ENCODE data around the gene SLC25A39. TPM values are rescaled to one million over a fixed set of nuclear protein-coding genes. Genes with fewer than 3 reads are reported as not detected.

SLC25A39 gene
- total RNA-seq, 5 donors from 2014 or later (not counting 1 experiment from before 2014, with no cell fraction given): 78.6 to 108 (median 104) TPM

DNA sequence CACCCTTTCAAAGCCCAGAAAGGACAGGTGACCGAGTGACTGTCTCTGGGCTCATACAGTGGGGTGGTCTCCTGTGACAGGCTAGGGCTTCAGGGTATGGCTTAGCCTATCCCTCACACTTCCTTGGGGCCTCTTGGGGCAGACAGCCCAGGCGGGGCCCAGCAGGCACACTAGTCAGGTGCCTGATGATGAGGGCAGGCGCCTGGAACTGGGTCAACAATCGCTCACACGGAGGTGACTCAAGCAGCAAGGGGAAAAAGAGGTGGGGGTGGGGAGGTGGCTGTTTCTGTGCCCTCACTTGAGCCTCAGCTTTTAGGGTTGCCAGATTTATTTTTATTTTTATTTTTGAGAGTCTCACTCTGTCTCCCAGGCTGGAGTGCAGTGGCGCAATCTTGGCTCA, 14.1 kb upstream of the SLC25A39 start:
- no peaks in the 10 kb centered on the region for H3K4me1 ChIP-seq (ENCODE audit: control insufficient read depth in 1 of 2, extremely low read depth in 1 of 2, insufficient read depth in 2 of 2, low read length in 2 of 2)
- no peaks in the 10 kb centered on the region for H3K9me3 Mint-ChIP-seq
- H3K36me3 ChIP-seq (ENCODE audit: control insufficient read depth in 2 of 2, extremely low read depth in 1 of 2, insufficient read depth in 1 of 2, low read length in 1 of 2): no peaks in the 10 kb centered on the region
- no peaks in the 10 kb centered on the region for H3K9me3 ChIP-seq
- no peak overlapping the region for H3K4me3 Mint-ChIP-seq
- no peak overlapping the region for H3K4me3 ChIP-seq (ENCODE audit: control insufficient read depth in 1 of 2, extremely low read depth in 1 of 2, low read length in 1 of 2)
- no peak for DNase-seq
- H3K4me1 Mint-ChIP-seq: no peaks in the 10 kb centered on the region
- POLR2A ChIA-PET: no interaction called here
- H3K27ac Mint-ChIP-seq: no peak overlapping the region
- no peaks in the 10 kb centered on the region for H3K36me3 Mint-ChIP-seq
- 58% methylated on average over 4 of the region's 6 CpGs for WGBS (ENCODE audit: insufficient coverage)
- peaks cover 7 to 10% of the 10 kb centered on the region in 2 donors for H3K27me3 Mint-ChIP-seq
- H3K27me3 ChIP-seq (replicated peaks in 1 of 2; ENCODE audit: control insufficient read depth in 2 of 2, extremely low read depth in 1 of 2, insufficient read depth in 2 of 2, low read length in 1 of 2): peaks cover 0 to 17% of the 10 kb centered on the region in 2 experiments
- CTCF ChIA-PET: no interaction called here
- no peak for ATAC-seq (replicated peaks in 1 of 4)
- H3K27ac ChIP-seq (ENCODE audit: low read length): no peak overlapping the region

DNA sequence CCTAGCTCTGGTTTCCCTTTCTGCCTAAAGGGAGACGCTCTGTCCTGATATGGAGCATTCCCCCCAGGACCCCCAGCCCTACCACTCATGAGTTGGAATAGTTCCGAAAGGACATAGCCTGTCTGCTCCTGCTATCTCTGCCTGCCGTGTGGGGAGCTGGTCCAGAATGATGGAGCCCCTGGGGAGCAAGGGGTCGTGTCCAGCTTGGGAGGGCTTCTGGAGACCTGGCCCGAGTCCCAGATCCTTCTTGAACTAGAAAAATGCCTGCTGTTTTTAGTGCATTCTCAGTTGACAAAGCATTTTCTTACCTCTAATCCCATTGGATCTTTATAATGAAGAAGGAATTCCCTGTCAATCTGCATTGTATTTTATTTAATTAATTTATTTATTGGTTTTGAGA, 11.3 kb upstream of the SLC25A39 start:
- Histone ChIP-seq H3K36me3 (ENCODE audit: control insufficient read depth in 2 of 2, extremely low read depth in 1 of 2, insufficient read depth in 1 of 2, low read length in 1 of 2) (no peaks in the 10 kb centered on the region), H3K27ac (ENCODE audit: low read length) (no peak overlapping the region), H3K4me3 (ENCODE audit: control insufficient read depth in 1 of 2, extremely low read depth in 1 of 2, low read length in 1 of 2) (no peak overlapping the region), H3K27me3 (replicated peaks in 1 of 2; ENCODE audit: control insufficient read depth in 2 of 2, extremely low read depth in 1 of 2, insufficient read depth in 2 of 2, low read length in 1 of 2) (peaks cover 0 to 16% of the 10 kb centered on the region in 2 experiments), H3K4me1 (ENCODE audit: control insufficient read depth in 1 of 2, extremely low read depth in 1 of 2, insufficient read depth in 2 of 2, low read length in 2 of 2) (peaks cover 0 to 5% of the 10 kb centered on the region in 2 experiments), H3K9me3 (no peaks in the 10 kb centered on the region)
- WGBS (ENCODE audit: insufficient coverage): 65% methylated on average over 2 of the region's 5 CpGs
- CTCF ChIA-PET: interaction anchor here in 1 of 2 donors (0.6 kb wide), 1 partner anchor 24 kb away, joined by 4 read pairs; no protein-coding TSS in a partner anchor
- Mint-ChIP-seq H3K27me3 (peaks cover 4% of the 10 kb centered on the region in 2 donors), H3K9me3 (no peaks in the 10 kb centered on the region), H3K4me1 (peaks cover 5 to 8% (median 6%) of the 10 kb centered on the region in 3 donors), H3K4me3 (no peak overlapping the region), H3K27ac (no peak overlapping the region), H3K36me3 (no peaks in the 10 kb centered on the region)
- POLR2A ChIA-PET: no interaction called here
- ATAC-seq (replicated peaks in 1 of 4) (no peak), DNase-seq (no peak)

- no peaks in the 10 kb centered on the region for H3K36me3 ChIP-seq (ENCODE audit: control insufficient read depth in 2 of 2, extremely low read depth in 1 of 2, insufficient read depth in 1 of 2, low read length in 1 of 2)
- DNase-seq (no peak), ATAC-seq (replicated peaks in 1 of 4) (no peak)
- peaks cover 0 to 8% of the 10 kb centered on the region in 2 experiments for H3K4me1 ChIP-seq (ENCODE audit: control insufficient read depth in 1 of 2, extremely low read depth in 1 of 2, insufficient read depth in 2 of 2, low read length in 2 of 2)
- no peak overlapping the region for H3K27ac ChIP-seq (ENCODE audit: low read length)
- ChIA-PET POLR2A (no interaction called here), CTCF (interaction anchor here in 1 of 2 donors (0.6 kb wide), 1 partner anchor 24 kb away, joined by 4 read pairs; no protein-coding TSS in a partner anchor)
- peaks cover 5 to 8% (median 6%) of the 10 kb centered on the region in 3 donors for H3K4me1 Mint-ChIP-seq
- no peak overlapping the region for H3K4me3 ChIP-seq (ENCODE audit: control insufficient read depth in 1 of 2, extremely low read depth in 1 of 2, low read length in 1 of 2)
- no peak overlapping the region for H3K27ac Mint-ChIP-seq
- no peaks in the 10 kb centered on the region for H3K9me3 ChIP-seq
- H3K4me3 Mint-ChIP-seq: no peak overlapping the region
- H3K9me3 Mint-ChIP-seq: no peaks in the 10 kb centered on the region
- peaks cover 0 to 3% of the 10 kb centered on the region in 2 donors for H3K27me3 Mint-ChIP-seq
- peaks cover 0 to 16% of the 10 kb centered on the region in 2 experiments for H3K27me3 ChIP-seq (replicated peaks in 1 of 2; ENCODE audit: control insufficient read depth in 2 of 2, extremely low read depth in 1 of 2, insufficient read depth in 2 of 2, low read length in 1 of 2)
- no peaks in the 10 kb centered on the region for H3K36me3 Mint-ChIP-seq
- WGBS (ENCODE audit: insufficient coverage): no CpG with 5 or more reads among the region's 3 CpGs
Observed at GRCh38 chr17:44335564-44335963, 10.9 kb upstream of the SLC25A39 start.

DNA sequence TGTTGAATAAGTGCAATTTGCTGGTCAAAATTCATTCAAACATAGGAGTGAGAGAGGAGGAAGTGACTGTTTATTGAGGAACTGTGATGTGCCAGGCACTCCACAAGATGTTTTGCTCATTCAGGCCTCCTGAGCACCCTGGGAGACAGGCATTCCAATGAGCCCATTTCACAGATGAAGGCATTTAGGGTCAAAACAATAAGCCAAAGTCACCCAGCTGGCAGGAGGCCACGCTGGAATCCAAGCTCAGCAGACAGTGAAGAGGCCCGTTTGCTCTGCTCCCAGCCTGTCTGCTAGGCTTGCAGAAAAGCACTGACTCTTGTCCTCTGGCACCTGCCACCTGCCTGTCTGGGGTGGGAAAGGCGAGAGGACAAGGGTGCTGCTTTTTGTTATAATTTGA, 10.1 kb upstream of the SLC25A39 start:
- ATAC-seq (replicated peaks in 1 of 4) (no peak), DNase-seq (no peak)
- Histone ChIP-seq H3K27ac (ENCODE audit: low read length) (no peak overlapping the region), H3K27me3 (replicated peaks in 1 of 2; ENCODE audit: control insufficient read depth in 2 of 2, extremely low read depth in 1 of 2, insufficient read depth in 2 of 2, low read length in 1 of 2) (peaks cover 0 to 16% of the 10 kb centered on the region in 2 experiments), H3K36me3 (ENCODE audit: control insufficient read depth in 2 of 2, extremely low read depth in 1 of 2, insufficient read depth in 1 of 2, low read length in 1 of 2) (no peaks in the 10 kb centered on the region), H3K4me1 (ENCODE audit: control insufficient read depth in 1 of 2, extremely low read depth in 1 of 2, insufficient read depth in 2 of 2, low read length in 2 of 2) (peaks cover 0 to 8% of the 10 kb centered on the region in 2 experiments), H3K4me3 (ENCODE audit: control insufficient read depth in 1 of 2, extremely low read depth in 1 of 2, low read length in 1 of 2) (no peak overlapping the region), H3K9me3 (no peaks in the 10 kb centered on the region)
- Mint-ChIP-seq H3K27me3 (peaks cover 0 to 1% of the 10 kb centered on the region in 2 donors), H3K4me3 (no peak overlapping the region), H3K27ac (no peak overlapping the region), H3K36me3 (no peaks in the 10 kb centered on the region), H3K4me1 (peaks cover 5 to 8% (median 6%) of the 10 kb centered on the region in 3 donors), H3K9me3 (no peaks in the 10 kb centered on the region)
- CTCF ChIA-PET: no interaction called here
- WGBS (ENCODE audit: insufficient coverage): 95% methylated on average over 3 of the region's 3 CpGs
- POLR2A ChIA-PET: interaction anchor here in 1 of 2 donors (0.7 kb wide), 1 partner anchor 103 kb away, joined by 5 read pairs; no protein-coding TSS in a partner anchor

- H3K27me3 Mint-ChIP-seq: peaks cover 0 to 1% of the 10 kb centered on the region in 2 donors
- H3K36me3 Mint-ChIP-seq: no peaks in the 10 kb centered on the region
- H3K27ac ChIP-seq (ENCODE audit: low read length): no peak overlapping the region
- no peak overlapping the region for H3K4me3 Mint-ChIP-seq
- WGBS (ENCODE audit: insufficient coverage): no CpG with 5 or more reads among the region's 2 CpGs
- DNase-seq: no peak
- ChIA-PET CTCF (interaction anchor here in 1 of 2 donors (1.2 kb wide), 1 partner anchor 125 kb away, joined by 4 read pairs; no protein-coding TSS in a partner anchor), POLR2A (interaction anchor here in 1 of 2 donors (0.7 kb wide), 1 partner anchor 103 kb away, joined by 5 read pairs; no protein-coding TSS in a partner anchor)
- H3K4me1 Mint-ChIP-seq: peaks cover 5 to 8% (median 6%) of the 10 kb centered on the region in 3 donors
- H3K9me3 ChIP-seq: no peaks in the 10 kb centered on the region
- peaks cover 0 to 16% of the 10 kb centered on the region in 2 experiments for H3K27me3 ChIP-seq (replicated peaks in 1 of 2; ENCODE audit: control insufficient read depth in 2 of 2, extremely low read depth in 1 of 2, insufficient read depth in 2 of 2, low read length in 1 of 2)
- no peaks in the 10 kb centered on the region for H3K9me3 Mint-ChIP-seq
- no peak overlapping the region for H3K4me3 ChIP-seq (ENCODE audit: control insufficient read depth in 1 of 2, extremely low read depth in 1 of 2, low read length in 1 of 2)
- H3K27ac Mint-ChIP-seq: no peak overlapping the region
- peaks cover 0 to 8% of the 10 kb centered on the region in 2 experiments for H3K4me1 ChIP-seq (ENCODE audit: control insufficient read depth in 1 of 2, extremely low read depth in 1 of 2, insufficient read depth in 2 of 2, low read length in 2 of 2)
- no peaks in the 10 kb centered on the region for H3K36me3 ChIP-seq (ENCODE audit: control insufficient read depth in 2 of 2, extremely low read depth in 1 of 2, insufficient read depth in 1 of 2, low read length in 1 of 2)
- no peak for ATAC-seq (replicated peaks in 1 of 4)
Observed at GRCh38 chr17:44334315-44334714, 9.7 kb upstream of the SLC25A39 start.

GRCh38 chr17:44333371-44333770, 8.7 kb upstream of the SLC25A39 start:
- no peaks in the 10 kb centered on the region for H3K9me3 ChIP-seq
- Mint-ChIP-seq H3K4me3 (no peak overlapping the region), H3K27ac (no peak overlapping the region), H3K4me1 (peaks cover 5 to 8% (median 6%) of the 10 kb centered on the region in 3 donors), H3K36me3 (no peaks in the 10 kb centered on the region), H3K27me3 (peaks cover 0 to 1% of the 10 kb centered on the region in 2 donors), H3K9me3 (no peaks in the 10 kb centered on the region)
- ATAC-seq (replicated peaks in 1 of 4) (no peak), DNase-seq (no peak)
- no peaks in the 10 kb centered on the region for H3K36me3 ChIP-seq (ENCODE audit: control insufficient read depth in 2 of 2, extremely low read depth in 1 of 2, insufficient read depth in 1 of 2, low read length in 1 of 2)
- no peak overlapping the region for H3K4me3 ChIP-seq (ENCODE audit: control insufficient read depth in 1 of 2, extremely low read depth in 1 of 2, low read length in 1 of 2)
- 75% methylated on average over 4 of the region's 5 CpGs for WGBS (ENCODE audit: insufficient coverage)
- peaks cover 0 to 14% of the 10 kb centered on the region in 2 experiments for H3K27me3 ChIP-seq (replicated peaks in 1 of 2; ENCODE audit: control insufficient read depth in 2 of 2, extremely low read depth in 1 of 2, insufficient read depth in 2 of 2, low read length in 1 of 2)
- CTCF ChIA-PET: interaction anchor here (0.5 to 1.2 kb wide), 3 partner anchors 115 to 375 kb away, joined by 4 to 8 read pairs (median 4); no protein-coding TSS in a partner anchor
- H3K4me1 ChIP-seq (ENCODE audit: control insufficient read depth in 1 of 2, extremely low read depth in 1 of 2, insufficient read depth in 2 of 2, low read length in 2 of 2): peaks cover 0 to 8% of the 10 kb centered on the region in 2 experiments
- POLR2A ChIA-PET: no interaction called here
- H3K27ac ChIP-seq (ENCODE audit: low read length): no peak overlapping the region

Data from T-cell (primary cell).